Mesenchymal stem cell (in vitro differentiated cells and primary cell): ENCODE results near the gene HDAC2.
"Not testable (repeated sequence)": the region's sequence is repeated elsewhere in the genome, so short reads cannot be mapped to it uniquely, and the experiment has no call there.

Experiments
- DNase-seq: peaks from one replicate; pipeline ENCODE4 v3.0.0-alpha.2; 2013
- H2AFZ ChIP-seq: one replicate; pipeline ENCODE4 v1.6.1; 2013; ENCODE audit warnings: low read depth, mild to moderate bottlenecking, control low read depth, inconsistent platforms, low read length, moderate library complexity
- H2AK5ac ChIP-seq: 2 replicates; pipeline ENCODE4 v1.6.1; 2013; ENCODE audit warnings: low read length, moderate library complexity, mild to moderate bottlenecking, inconsistent platforms; ENCODE audit not compliant: severe bottlenecking
- H2BK120ac ChIP-seq: one replicate; pipeline ENCODE4 v1.6.1; 2013; ENCODE audit warnings: low read depth, mild to moderate bottlenecking, inconsistent platforms, low read length, moderate library complexity
- H2BK12ac ChIP-seq, 2 experiments: one replicate each; pipeline ENCODE4 v1.6.1; 2013; ENCODE audit warnings: inconsistent platforms in 2 of 2, low read length in 2 of 2, mild to moderate bottlenecking in 2 of 2, moderate library complexity in 2 of 2, control low read depth in 1 of 2
- H2BK15ac ChIP-seq: one replicate; pipeline ENCODE4 v1.6.1; 2013; ENCODE audit warnings: mild to moderate bottlenecking, low read depth, inconsistent platforms; ENCODE audit not compliant: poor library complexity, severe bottlenecking
- H2BK5ac ChIP-seq: 2 replicates; pipeline ENCODE4 v1.6.1; 2013; ENCODE audit warnings: low read depth, mild to moderate bottlenecking, low read length, control low read depth, inconsistent platforms; ENCODE audit not compliant: poor library complexity, severe bottlenecking
- H3K14ac ChIP-seq, 2 experiments: one replicate each; pipeline ENCODE4 v1.6.1; 2013; ENCODE audit warnings: inconsistent platforms in 2 of 2, low read length in 2 of 2, control low read depth in 1 of 2, mild to moderate bottlenecking in 1 of 2, moderate library complexity in 1 of 2
- H3K18ac ChIP-seq, 2 experiments: one replicate each; pipeline ENCODE4 v1.6.1; 2013; ENCODE audit warnings: inconsistent platforms in 2 of 2, low read length in 2 of 2, control low read depth in 1 of 2, low read depth in 1 of 2, mild to moderate bottlenecking in 1 of 2
- H3K23ac ChIP-seq, 2 experiments: one replicate each; pipeline ENCODE4 v1.6.1; 2013; ENCODE audit warnings: inconsistent platforms in 2 of 2, low read length in 2 of 2, mild to moderate bottlenecking in 2 of 2, moderate library complexity in 2 of 2, control low read depth in 1 of 2
- H3K27ac ChIP-seq: 2 replicates; pipeline ENCODE4 v1.5.1; 2013; ENCODE audit warnings: mild to moderate bottlenecking, moderate library complexity, low read length, control low read depth, inconsistent platforms; ENCODE audit not compliant: poor library complexity, severe bottlenecking
- H3K27me3 ChIP-seq, 2 experiments: 2 replicates each; pipeline versions ENCODE4 v1.6.1 to v1.7.0; 2013; ENCODE audit warnings: low read length in 2 of 2, mild to moderate bottlenecking in 2 of 2, moderate library complexity in 2 of 2, control low read depth in 1 of 2, inconsistent platforms in 1 of 2; ENCODE audit not compliant: control insufficient read depth in 1 of 2, insufficient read depth in 1 of 2
- H3K36me3 ChIP-seq, 2 experiments: 2 replicates each; pipeline versions ENCODE4 v1.6.1 to v1.7.0; 2013; ENCODE audit warnings: low read length in 2 of 2, control low read depth in 1 of 2, inconsistent platforms in 1 of 2, low read depth in 1 of 2, mild to moderate bottlenecking in 1 of 2; ENCODE audit not compliant: insufficient read depth in 2 of 2, control insufficient read depth in 1 of 2
- H3K4ac ChIP-seq, 2 experiments: one replicate each; pipeline ENCODE4 v1.6.1; 2013; ENCODE audit warnings: inconsistent platforms in 2 of 2, low read length in 2 of 2, mild to moderate bottlenecking in 2 of 2, moderate library complexity in 2 of 2, control low read depth in 1 of 2, low read depth in 1 of 2
- H3K4me1 ChIP-seq: 2 replicates; pipeline ENCODE4 v1.6.1; 2013; ENCODE audit warnings: low read depth, low read length, control low read depth; ENCODE audit not compliant: control insufficient read depth, insufficient read depth
- H3K4me2 ChIP-seq: 2 replicates; pipeline ENCODE4 v1.6.1; 2013; ENCODE audit warnings: low read length, mild to moderate bottlenecking, inconsistent platforms; ENCODE audit not compliant: poor library complexity, severe bottlenecking
- H3K4me3 ChIP-seq, 2 experiments: 2 replicates each; pipeline versions ENCODE4 v1.5.1 to v1.7.0; 2013; ENCODE audit warnings: low read length in 2 of 2, mild to moderate bottlenecking in 2 of 2, control low read depth in 1 of 2, low read depth in 1 of 2; ENCODE audit not compliant: insufficient read depth in 1 of 2
- H3K79me1 ChIP-seq: replicated peaks from 2 replicates; pipeline ENCODE4 v1.6.1; 2013; ENCODE audit warnings: mild to moderate bottlenecking, control low read depth, low read length, inconsistent platforms; ENCODE audit not compliant: poor library complexity, severe bottlenecking
- H3K9ac ChIP-seq: 2 replicates; pipeline ENCODE4 v1.7.0; 2013; ENCODE audit warnings: mild to moderate bottlenecking, low read length, moderate library complexity
- H3K9me3 ChIP-seq: 2 replicates; pipeline ENCODE4 v1.7.0; 2013; ENCODE audit warnings: mild to moderate bottlenecking, low read length; ENCODE audit not compliant: control insufficient read depth
- H4K8ac ChIP-seq: one replicate; pipeline ENCODE4 v1.6.1; 2013; ENCODE audit warnings: inconsistent platforms, mild to moderate bottlenecking, low read length, moderate library complexity
- H4K91ac ChIP-seq: one replicate; pipeline ENCODE4 v1.6.1; 2013; ENCODE audit warnings: mild to moderate bottlenecking, low read length, inconsistent platforms
- WGBS: methylation state at CpG from one replicate; pipeline ENCODE4 v1.1.7; 2013; ENCODE audit warnings: mixed read lengths; 5-methylcytosine and 5-hydroxymethylcytosine counted together

HDAC2 gene

GRCh38 chr6:113910285-113910684 lies 60.7 kb downstream of the HDAC2 start:
- H4K8ac ChIP-seq, H3K4ac ChIP-seq, H4K91ac ChIP-seq, H3K9me3 ChIP-seq, H3K14ac ChIP-seq, H3K18ac ChIP-seq, H3K4me3 ChIP-seq, DNase-seq, H3K9ac ChIP-seq, H3K27ac ChIP-seq, H3K4me2 ChIP-seq, H3K23ac ChIP-seq, H2BK120ac ChIP-seq, H3K4me1 ChIP-seq, H2BK12ac ChIP-seq, H2BK5ac ChIP-seq, H2BK15ac ChIP-seq, H3K79me1 ChIP-seq, H3K36me3 ChIP-seq, H3K27me3 ChIP-seq, H2AFZ ChIP-seq, H2AK5ac ChIP-seq: not testable (repeated sequence)
- WGBS = 80% methylated on average over 1 of the region's 1 CpG

DNA sequence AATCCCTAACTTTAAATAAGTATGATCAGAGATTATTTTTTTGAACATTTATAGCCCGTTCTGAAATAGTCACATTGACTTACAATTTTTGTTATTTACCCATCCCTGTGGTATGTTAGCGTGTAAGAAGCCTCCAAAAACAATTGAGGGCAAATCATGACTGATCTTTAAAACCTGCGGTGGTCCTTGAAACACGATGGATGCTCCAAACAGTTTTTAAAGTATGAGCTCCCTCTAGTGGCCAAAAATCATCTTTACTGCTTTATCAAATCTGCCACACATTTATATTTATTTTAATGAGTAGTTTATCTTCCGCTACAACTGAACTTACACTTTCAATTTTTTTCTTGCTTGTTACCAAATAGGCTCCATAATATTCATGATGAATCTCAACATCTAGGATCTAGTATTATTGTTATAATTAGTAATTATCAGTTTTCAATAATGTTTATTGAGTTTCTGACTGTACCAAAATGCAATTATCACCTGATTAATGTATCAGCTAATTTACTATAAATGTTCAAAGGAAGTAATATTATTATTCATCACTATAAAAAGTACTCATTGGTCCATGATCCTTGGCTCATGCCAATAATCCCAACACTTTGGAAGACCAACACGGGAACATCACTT lies 61.6 kb downstream of the HDAC2 start:
- H2BK120ac ChIP-seq = no peak overlapping the region
- H3K4me3 ChIP-seq = no peak overlapping the region
- H3K27me3 ChIP-seq = no peaks in the 10 kb centered on the region
- H4K91ac ChIP-seq = no peak overlapping the region
- no peak overlapping the region for H4K8ac ChIP-seq
- no peak overlapping the region for H2AFZ ChIP-seq
- no peak overlapping the region for H2BK15ac ChIP-seq
- H3K9me3 ChIP-seq = peaks cover 3% of the 10 kb centered on the region
- H2BK5ac ChIP-seq = no peak overlapping the region
- no peak overlapping the region for H3K27ac ChIP-seq
- H2AK5ac ChIP-seq = no peak overlapping the region
- 22% methylated on average over 5 of the region's 6 CpGs for WGBS
- H3K23ac ChIP-seq = no peak overlapping the region
- H3K18ac ChIP-seq = no peak overlapping the region
- no peaks in the 10 kb centered on the region for H3K36me3 ChIP-seq
- no peaks in the 10 kb centered on the region for H3K4me1 ChIP-seq
- H3K9ac ChIP-seq = peak overlapping the region; percentile 68
- H3K14ac ChIP-seq = no peak overlapping the region
- H3K4ac ChIP-seq = no peak overlapping the region
- no peak overlapping the region for H2BK12ac ChIP-seq
- no peaks in the 10 kb centered on the region for H3K79me1 ChIP-seq
- H3K4me2 ChIP-seq = no peak overlapping the region
- DNase-seq = peak; percentile 68

DNA sequence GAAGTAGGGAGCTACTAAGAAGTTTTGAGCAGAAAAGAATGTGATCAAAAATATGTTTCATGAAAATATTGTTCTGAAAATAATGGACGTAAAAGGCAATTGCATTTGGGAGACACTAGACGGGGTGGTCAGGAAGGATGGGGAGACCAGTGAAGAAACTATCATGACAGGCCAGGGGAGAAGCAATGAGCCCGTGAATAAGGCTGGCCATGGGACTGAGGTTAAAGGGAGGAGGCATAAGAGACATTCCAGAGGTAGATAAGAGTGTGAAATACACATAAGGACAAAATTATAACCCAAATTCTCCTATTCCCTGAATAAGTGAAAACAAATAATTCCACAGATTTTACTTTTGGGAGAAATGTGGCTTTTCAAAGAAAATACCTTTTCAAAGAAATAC lies 62.1 kb downstream of the HDAC2 start:
- H3K23ac ChIP-seq = no peak overlapping the region
- H4K8ac ChIP-seq = no peak overlapping the region
- no peaks in the 10 kb centered on the region for H3K79me1 ChIP-seq
- WGBS = 70% methylated on average over 3 of the region's 3 CpGs
- peak overlapping the region; percentile 78 for H2BK15ac ChIP-seq
- DNase-seq = no peak
- no peak overlapping the region for H3K4ac ChIP-seq
- no peak overlapping the region for H3K4me2 ChIP-seq
- no peaks in the 10 kb centered on the region for H3K4me1 ChIP-seq
- H2AFZ ChIP-seq = no peak overlapping the region
- peak overlapping the region in 1 of 2 experiments; percentile 44 for H2BK12ac ChIP-seq
- H2BK5ac ChIP-seq = no peak overlapping the region
- no peak overlapping the region for H2BK120ac ChIP-seq
- no peak overlapping the region for H3K27ac ChIP-seq
- H3K9me3 ChIP-seq = peaks cover 1% of the 10 kb centered on the region
- no peak overlapping the region for H3K18ac ChIP-seq
- no peaks in the 10 kb centered on the region for H3K27me3 ChIP-seq
- H3K4me3 ChIP-seq = no peak overlapping the region
- H3K9ac ChIP-seq = peak overlapping the region; percentile 68
- H4K91ac ChIP-seq = no peak overlapping the region
- no peak overlapping the region for H3K14ac ChIP-seq
- H2AK5ac ChIP-seq = no peak overlapping the region
- no peaks in the 10 kb centered on the region for H3K36me3 ChIP-seq

GRCh38 chr6:113907102-113907815 lies 63.7 kb downstream of the HDAC2 start:
- WGBS = 93% methylated on average over 6 of the region's 6 CpGs
- no peaks in the 10 kb centered on the region for H3K4me1 ChIP-seq
- no peak overlapping the region for H4K91ac ChIP-seq
- H3K27ac ChIP-seq = no peak overlapping the region
- no peak overlapping the region for H2AK5ac ChIP-seq
- H3K4ac ChIP-seq = no peak overlapping the region
- H3K14ac ChIP-seq = no peak overlapping the region
- H3K23ac ChIP-seq = no peak overlapping the region
- H3K27me3 ChIP-seq = no peaks in the 10 kb centered on the region
- no peak overlapping the region for H2AFZ ChIP-seq
- H3K4me3 ChIP-seq = no peak overlapping the region
- H2BK120ac ChIP-seq = no peak overlapping the region
- no peaks in the 10 kb centered on the region for H3K36me3 ChIP-seq
- H4K8ac ChIP-seq = no peak overlapping the region
- no peak overlapping the region for H2BK15ac ChIP-seq
- H2BK12ac ChIP-seq = peak overlapping the region in 1 of 2 experiments; percentile 38
- H3K79me1 ChIP-seq = no peaks in the 10 kb centered on the region
- no peaks in the 10 kb centered on the region for H3K9me3 ChIP-seq
- no peak overlapping the region for H2BK5ac ChIP-seq
- no peak overlapping the region for H3K18ac ChIP-seq
- no peak overlapping the region for H3K4me2 ChIP-seq
- no peak for DNase-seq
- no peak overlapping the region for H3K9ac ChIP-seq
